ENCODE results near the gene SLC10A7.

DNA sequence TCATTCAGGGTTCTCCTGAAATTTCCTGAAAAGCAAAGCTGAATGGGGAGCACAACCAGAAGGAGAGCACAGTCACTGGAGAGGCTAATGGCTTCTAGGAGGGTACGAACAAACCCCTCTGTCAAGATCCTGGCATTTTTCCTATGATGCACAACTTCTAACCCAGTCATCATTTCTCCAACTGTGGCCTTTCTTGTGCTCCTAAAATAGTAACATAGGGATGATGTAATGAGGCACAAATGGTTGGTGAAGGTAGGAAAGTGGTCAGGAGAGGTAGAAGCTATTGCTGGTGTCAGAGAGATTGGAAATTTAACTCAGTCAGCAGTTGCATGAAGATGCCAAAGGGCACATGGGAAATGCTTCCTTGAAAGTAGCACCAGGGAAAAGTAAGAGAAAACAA lies 52.7 kb downstream of the SLC10A7 start:
- TF ChIP-seq, protein P1, sequence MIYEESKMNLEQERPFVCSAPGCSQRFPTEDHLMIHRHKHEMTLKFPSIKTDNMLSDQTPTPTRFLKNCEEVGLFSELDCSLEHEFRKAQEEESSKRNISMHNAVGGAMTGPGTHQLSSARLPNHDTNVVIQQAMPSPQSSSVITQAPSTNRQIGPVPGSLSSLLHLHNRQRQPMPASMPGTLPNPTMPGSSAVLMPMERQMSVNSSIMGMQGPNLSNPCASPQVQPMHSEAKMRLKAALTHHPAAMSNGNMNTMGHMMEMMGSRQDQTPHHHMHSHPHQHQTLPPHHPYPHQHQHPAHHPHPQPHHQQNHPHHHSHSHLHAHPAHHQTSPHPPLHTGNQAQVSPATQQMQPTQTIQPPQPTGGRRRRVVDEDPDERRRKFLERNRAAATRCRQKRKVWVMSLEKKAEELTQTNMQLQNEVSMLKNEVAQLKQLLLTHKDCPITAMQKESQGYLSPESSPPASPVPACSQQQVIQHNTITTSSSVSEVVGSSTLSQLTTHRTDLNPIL (CRISPR knock-in tag; IDR thresholded peaks at IDR 0.05; ENCODE audit: low read depth), result no peak
- no peak for TF ChIP-seq ZFP3 (CRISPR knock-in tag; IDR thresholded peaks at IDR 0.05)
- no peak for TF ChIP-seq ARNTL (CRISPR knock-in tag; IDR thresholded peaks at IDR 0.05; ENCODE audit: borderline replicate concordance, low read depth)
